Fibroblast of villous mesenchyme (primary cell): ENCODE data around the gene EPN1. TPM values are rescaled to one million over a fixed set of nuclear protein-coding genes. Genes with fewer than 3 reads are reported as not detected.

Experiments
- DNase-seq: peaks from one replicate; pipeline ENCODE4 v3.0.0-alpha.2; 2010; ENCODE audit warnings: low read depth
- H3K4me3 ChIP-seq: 2 replicates; pipeline ENCODE4 v1.5.1; 2011; ENCODE audit warnings: low read depth, mild to moderate bottlenecking, low read length
- total RNA-seq: library from RNA; depleted of rRNA; stranded (reverse); fragments of >200 nt; gene quantifications from 2 replicates; pipeline ENCODE4 v1.2.3, GENCODE V29; 2012
- TF ChIP-seq, protein P1 (sequence below): IDR thresholded peaks from 2 replicates; pipeline ENCODE4 v1.5.1; 2012; ENCODE audit warnings: low read depth, mild to moderate bottlenecking, low read length; ENCODE audit not compliant: insufficient read depth

The EPN1 gene
- total RNA-seq, 1 donor, result 17.7 TPM

DNA sequence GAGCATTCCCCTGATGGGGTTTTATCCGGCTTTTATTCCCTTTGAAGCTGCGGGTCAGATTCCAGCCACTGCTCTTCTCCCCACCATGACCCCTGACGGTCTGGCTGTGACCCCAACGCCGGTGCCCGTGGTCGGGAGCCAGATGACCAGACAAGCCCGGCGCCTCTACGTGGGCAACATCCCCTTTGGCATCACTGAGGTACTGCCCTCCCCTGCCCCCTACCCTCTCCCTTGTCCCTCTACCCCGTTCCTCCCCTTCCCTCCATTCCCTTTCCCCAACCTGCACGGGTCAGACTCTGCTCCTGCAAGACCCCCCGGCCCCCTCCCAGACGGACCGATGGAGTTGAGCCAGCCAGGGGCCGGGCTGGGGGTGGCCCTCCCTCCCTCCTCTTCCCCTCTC is 14.0 kb upstream of the EPN1 start:
- no peak for DNase-seq
- TF ChIP-seq, protein P1, sequence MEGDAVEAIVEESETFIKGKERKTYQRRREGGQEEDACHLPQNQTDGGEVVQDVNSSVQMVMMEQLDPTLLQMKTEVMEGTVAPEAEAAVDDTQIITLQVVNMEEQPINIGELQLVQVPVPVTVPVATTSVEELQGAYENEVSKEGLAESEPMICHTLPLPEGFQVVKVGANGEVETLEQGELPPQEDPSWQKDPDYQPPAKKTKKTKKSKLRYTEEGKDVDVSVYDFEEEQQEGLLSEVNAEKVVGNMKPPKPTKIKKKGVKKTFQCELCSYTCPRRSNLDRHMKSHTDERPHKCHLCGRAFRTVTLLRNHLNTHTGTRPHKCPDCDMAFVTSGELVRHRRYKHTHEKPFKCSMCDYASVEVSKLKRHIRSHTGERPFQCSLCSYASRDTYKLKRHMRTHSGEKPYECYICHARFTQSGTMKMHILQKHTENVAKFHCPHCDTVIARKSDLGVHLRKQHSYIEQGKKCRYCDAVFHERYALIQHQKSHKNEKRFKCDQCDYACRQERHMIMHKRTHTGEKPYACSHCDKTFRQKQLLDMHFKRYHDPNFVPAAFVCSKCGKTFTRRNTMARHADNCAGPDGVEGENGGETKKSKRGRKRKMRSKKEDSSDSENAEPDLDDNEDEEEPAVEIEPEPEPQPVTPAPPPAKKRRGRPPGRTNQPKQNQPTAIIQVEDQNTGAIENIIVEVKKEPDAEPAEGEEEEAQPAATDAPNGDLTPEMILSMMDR, result no peak
- no peak overlapping the region for H3K4me3 ChIP-seq

DNA sequence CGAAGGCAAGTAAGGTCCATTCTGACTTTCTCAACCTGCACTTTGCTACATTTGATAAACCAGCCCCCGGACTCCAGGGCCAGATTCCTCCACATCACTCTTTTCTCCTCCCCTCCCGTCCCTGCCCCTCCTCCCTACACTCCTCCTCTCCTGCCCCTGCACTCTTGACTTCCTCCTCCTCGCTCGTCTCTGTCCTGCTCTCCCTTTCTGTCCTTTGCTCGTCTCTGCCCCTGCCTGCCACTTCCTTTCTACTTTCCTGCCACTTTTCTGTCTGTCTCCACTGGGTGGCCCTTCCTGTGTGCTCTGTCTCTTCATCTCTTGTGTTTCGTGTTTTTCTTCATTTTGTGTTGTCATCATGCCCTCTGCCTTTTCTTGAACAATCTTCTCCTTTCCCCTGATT is 13.2 kb upstream of the EPN1 start:
- DNase-seq, result no peak
- H3K4me3 ChIP-seq, result no peak overlapping the region
- TF ChIP-seq, protein P1, result no peak

DNA sequence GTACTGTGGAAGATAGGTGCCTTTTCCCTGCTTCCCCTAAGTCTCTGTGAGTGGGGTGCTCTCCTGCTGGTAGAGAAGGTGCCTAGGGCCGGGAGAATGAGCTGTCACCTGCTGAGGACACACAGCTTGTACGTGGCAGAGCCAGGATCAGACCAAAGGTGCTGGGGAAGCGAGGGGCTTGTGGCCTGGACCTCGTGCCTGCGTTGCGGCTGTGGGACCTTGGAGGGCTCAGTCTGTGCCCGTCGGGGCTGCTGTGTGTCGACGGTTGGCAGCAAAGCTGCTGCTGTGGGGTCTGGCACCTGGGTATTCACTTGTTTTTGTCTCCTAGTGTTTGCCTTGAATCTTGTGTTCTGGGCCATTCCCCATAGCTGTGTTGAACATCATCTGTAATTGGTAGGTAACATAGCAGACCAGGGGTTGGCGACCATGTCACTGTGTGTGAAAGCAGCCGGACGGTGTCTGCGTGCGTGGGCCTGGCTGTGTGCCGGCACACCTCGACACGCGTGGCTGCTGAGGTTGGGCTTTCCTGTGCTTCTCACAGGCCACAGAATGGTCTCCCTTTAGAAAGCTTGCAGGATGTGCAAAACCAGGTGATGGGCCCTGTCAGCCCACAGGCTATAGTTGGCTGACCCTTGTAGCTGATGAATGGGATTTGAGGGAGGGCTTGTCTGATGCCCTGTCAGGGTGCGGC is 11.0 kb upstream of the EPN1 start:
- no peak overlapping the region for H3K4me3 ChIP-seq
- no peak for DNase-seq
- TF ChIP-seq, protein P1, result no peak

DNA sequence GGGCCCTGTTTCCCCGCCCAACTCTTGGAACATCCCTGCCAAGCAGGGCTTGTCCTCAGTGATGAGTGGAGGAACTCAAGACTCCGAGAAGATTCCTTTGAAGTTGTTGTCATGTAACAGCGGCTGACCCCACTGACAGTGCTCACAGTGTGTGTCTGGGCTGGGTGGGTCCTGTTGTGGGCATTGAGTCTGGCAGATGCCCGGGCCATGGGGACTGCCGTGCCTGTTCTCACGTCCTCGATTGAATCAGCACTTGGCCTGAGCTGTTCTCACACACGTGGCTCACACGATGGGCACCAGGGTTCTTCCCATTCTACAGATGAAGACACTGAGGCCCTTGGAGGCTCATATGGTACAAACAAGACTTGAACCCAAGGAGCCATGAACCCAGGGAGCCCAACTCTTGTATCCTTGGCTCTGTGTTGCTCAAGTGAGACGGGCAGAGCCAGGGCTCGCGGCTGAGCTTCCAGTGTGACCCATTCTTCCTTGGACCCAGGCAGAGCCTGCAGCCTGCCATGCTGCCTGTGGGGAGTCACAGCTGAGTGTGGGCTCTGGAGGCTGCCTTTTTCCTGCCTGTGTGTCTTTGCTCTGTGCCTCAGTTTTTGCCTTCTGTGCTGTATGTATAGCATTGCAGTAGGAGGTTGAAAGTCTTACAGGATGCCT is 8.6 kb upstream of the EPN1 start:
- no peak overlapping the region for H3K4me3 ChIP-seq
- TF ChIP-seq, protein P1, result no peak
- DNase-seq, result no peak

DNA sequence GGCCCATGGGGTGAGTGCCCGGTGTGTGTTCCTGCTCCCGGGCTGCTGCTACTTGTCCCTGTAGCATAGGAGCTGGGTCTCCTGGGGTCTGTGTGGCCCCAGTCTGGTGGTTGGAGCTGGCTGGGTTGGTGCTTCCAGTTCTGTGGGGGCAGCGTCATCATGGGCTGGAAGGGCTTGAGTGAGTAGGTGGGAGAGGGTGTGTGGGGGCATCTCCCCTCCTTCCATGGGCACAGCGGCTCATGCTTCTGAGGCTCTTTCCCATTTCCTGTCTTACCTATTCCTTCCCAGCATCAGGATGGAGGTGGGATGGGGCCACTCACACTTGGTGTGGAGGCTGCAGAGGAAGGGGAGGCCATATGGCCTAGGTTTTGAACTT is 8.0 kb upstream of the EPN1 start:
- no peak for DNase-seq
- TF ChIP-seq, protein P1, result no peak
- H3K4me3 ChIP-seq, result no peak overlapping the region

DNA sequence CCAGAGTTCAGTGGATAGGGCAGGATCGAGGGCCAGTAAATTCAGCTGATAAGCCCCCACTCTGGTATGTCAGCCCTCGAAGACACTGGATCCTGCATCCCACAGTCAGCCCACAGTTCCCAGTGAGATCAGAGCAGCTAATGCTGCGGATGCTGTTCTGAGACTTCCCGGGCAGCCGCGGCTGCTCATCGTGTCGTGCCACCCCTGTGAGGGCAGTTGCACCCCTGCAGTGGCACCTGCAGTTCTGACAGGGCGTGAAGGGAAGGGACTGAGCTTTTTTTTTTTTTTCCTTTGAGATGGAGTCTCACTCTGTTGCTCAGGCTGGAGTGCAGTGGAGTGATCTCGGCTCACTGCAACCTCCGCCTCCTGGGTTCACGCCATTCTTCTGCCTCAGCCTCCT is 7.5 kb upstream of the EPN1 start:
- TF ChIP-seq, protein P1, result no peak
- no peak for DNase-seq
- H3K4me3 ChIP-seq, result no peak overlapping the region
